ENCODE measurements around the gene C1orf122. TPM values are rescaled to one million over a fixed set of nuclear protein-coding genes. Genes with fewer than 3 reads are reported as not detected.
A peak's percentile ranks its signal among the peaks of the same experiment; 100 is the strongest.

Gene C1orf122
- 36.9 and 42.4 TPM in 2 replicates for total RNA-seq (2021; fragmentation: NEBNext Ultra II Directional; extraction: Animal tissue kit (Norgen Biotek cat#: 25700))
- 32.1 and 45.4 TPM in 2 replicates for polyA plus RNA-seq (2011; rRNA removed)
- polyA plus RNA-seq (2011; cell fraction: cytosol; rRNA removed): 34.5 TPM
- polyA plus RNA-seq (2011; cell fraction: nucleus; rRNA removed): 33.9 TPM
- polyA plus RNA-seq (2012, experiment 1 of 2): 11.0 to 23.8 TPM (median 22.6 TPM) in 4 replicates
- polyA plus RNA-seq (2012, experiment 2 of 2): 26.8 TPM
- polyA plus RNA-seq (2013, experiment 1 of 2): 32.6 TPM
- polyA plus RNA-seq (2013, experiment 2 of 2): 33.6 TPM
- polyA minus RNA-seq (2011; rRNA and poly(A)+ RNA removed): 6.8 and 7.2 TPM in 2 replicates
- polyA minus RNA-seq (2011; cell fraction: cytosol; rRNA and poly(A)+ RNA removed): 13.1 TPM
- 12.2 TPM for polyA minus RNA-seq (2011; cell fraction: nucleus; rRNA and poly(A)+ RNA removed)
- long read RNA-seq, experiment 1, transcript C1orf122-201 (3 exons, 973 nt): minor isoform, 7 of 69 reads
- long read RNA-seq, experiment 1, transcript C1orf122-202 (2 exons, 2,229 nt): minor isoform, 13 of 69 reads
- long read RNA-seq, experiment 1, transcript C1orf122-204 (3 exons, 1,234 nt): major isoform, 34 of 69 reads
- long read RNA-seq, experiment 1, partial matches to known transcripts: 2 of 69 reads
- long read RNA-seq, experiment 1, other reads (novel, unspliced or antisense): 13 of 69 reads
- long read RNA-seq, experiment 2: 0 reads

- Histone ChIP-seq H4K20me1 (replicated peaks in 1 of 2; ENCODE audit: control insufficient read depth in 1 of 2, insufficient read depth in 2 of 2, low read length in 2 of 2) (peaks cover 0 to 18% of the 10 kb centered on the region in 2 experiments), H3K4ac (replicated peaks; ENCODE audit: insufficient read length, low read depth, low read length) (peak within 1 kb of the TSS; percentile 97), H3K4me2 (ENCODE audit: insufficient read depth in 1 of 2, low read depth in 2 of 2, low read length in 2 of 2) (peak within 1 kb of the TSS; percentile 80 to 93), H3K27me3 (replicated peaks in 1 of 4; ENCODE audit: control insufficient read depth in 3 of 4, extremely low read depth in 1 of 4, insufficient read depth in 3 of 4, low read length in 3 of 4) (no peaks in the 10 kb centered on the region), H3K4me3 (ENCODE audit: extremely low read depth in 1 of 4, insufficient read depth in 2 of 4, low read depth in 3 of 4, low read length in 4 of 4) (peak within 1 kb of the TSS; percentile 81 to 97 (median 92)), H3K14ac (ENCODE audit: insufficient read length) (no peak within 1 kb of the TSS), H2BK20ac (ENCODE audit: low read length) (no peak within 1 kb of the TSS), H4K91ac (replicated peaks; ENCODE audit: insufficient read length, low read length) (peak within 1 kb of the TSS; percentile 83), H2AK5ac (ENCODE audit: low read depth, low read length) (no peak within 1 kb of the TSS; the same call in 1 of the 2 replicates), H2AFZ (ENCODE audit: low read length) (no peak within 1 kb of the TSS), H3K18ac (ENCODE audit: extremely low read depth, low read length) (no peak within 1 kb of the TSS; the same call in 1 of the 2 replicates), H3K23ac (ENCODE audit: insufficient read length) (no peak within 1 kb of the TSS), H2BK5ac (ENCODE audit: low read depth, low read length) (0 out of 2 replicates have a peak within 1 kb of the TSS, but pooled peaks have one; percentile 66), H4K8ac (ENCODE audit: extremely low read depth, insufficient read depth, low read length) (peak within 1 kb of the TSS; percentile 83), H2BK120ac (replicated peaks; ENCODE audit: low read depth, low read length) (no peak within 1 kb of the TSS), H3K9ac (replicated peaks in 1 of 4; ENCODE audit: extremely low read depth in 1 of 4, low read depth in 3 of 4, low read length in 3 of 4) (peak within 1 kb of the TSS; percentile 87 to 100 (median 89)), H3K4me1 (replicated peaks in 1 of 4; ENCODE audit: control insufficient read depth in 3 of 4, insufficient read depth in 4 of 4, low read length in 3 of 4) (peaks cover 4 to 14% (median 10%) of the 10 kb centered on the region in 4 experiments; a peak in 6 of 7 replicates), H3K23me2 (ENCODE audit: low read depth, low read length) (peaks cover 5% of the 10 kb centered on the region; the same call in 1 of the 2 replicates), H3K9me3 (ENCODE audit: insufficient read depth in 2 of 2, low read depth in 1 of 2, low read length in 1 of 2) (no peaks in the 10 kb centered on the region), H3K56ac (replicated peaks; ENCODE audit: insufficient read length, low read depth, low read length) (no peak within 1 kb of the TSS), H3K79me2 (ENCODE audit: control insufficient read depth in 1 of 2, insufficient read depth in 2 of 2, low read length in 2 of 2) (peaks cover 8 to 15% of the 10 kb centered on the region in 2 experiments), H3K79me1 (ENCODE audit: low read depth, low read length) (peaks cover 8% of the 10 kb centered on the region), H2BK15ac (ENCODE audit: low read length) (no peak within 1 kb of the TSS), H2BK12ac (ENCODE audit: low read depth, low read length) (no peak within 1 kb of the TSS), H3K36me3 (ENCODE audit: control insufficient read depth in 2 of 4, insufficient read depth in 4 of 4, low read length in 3 of 4) (peaks cover 23 to 44% (median 32%) of the 10 kb centered on the region in 4 experiments), H4K5ac (ENCODE audit: insufficient read length, low read depth, low read length) (no peak within 1 kb of the TSS), H3K27ac (ENCODE audit: low read depth, low read length) (peak within 1 kb of the TSS; percentile 87; the same call in 1 of the 2 replicates)
- DNase-seq (ENCODE audit: low read depth in 1 of 2, low spot score in 2 of 2) (peak; percentile 76 to 93), FAIRE-seq (no peak)
- CTCF ChIA-PET (ENCODE audit: partially characterized antibody): interaction anchor here (1.3 kb wide), 1 partner anchor 113 kb away, joined by 5 read pairs; no protein-coding TSS in a partner anchor
- 2% methylated on average over 48 of the region's 95 CpGs; no CpG with 5 or more reads in 1 of the 2 experiments for WGBS, 2 experiments (ENCODE audit: extremely low coverage in 1 of 2, insufficient coverage in 1 of 2, insufficient read length in 1 of 2, insufficient replicate concordance in 2 of 2, low coverage in 1 of 2, low lambda C conversion rate in 2 of 2, missing lambda C conversion rate in 1 of 2)
- POLR2A ChIA-PET (ENCODE audit: partially characterized antibody): interaction anchor here (0.6 to 3.5 kb wide), 29 partner anchors 9 to 263 kb away, joined by 3 to 26 read pairs (median 4); partner anchors contain the start of genes CDCA8, EPHA10, INPP5B and MANEAL
- TF ChIP-seq TEAD4 (IDR thresholded peaks at IDR 0.05; ENCODE audit: low read depth, low read length): 0 out of 2 replicates have a peak, but pooled peaks have one; percentile 32
- TF ChIP-seq SP1 (IDR thresholded peaks at IDR 0.05; ENCODE audit: low read depth, low read length): no peak
- TF ChIP-seq GABPA (IDR thresholded peaks at IDR 0.05; ENCODE audit: borderline replicate concordance, insufficient read depth, low read length): peak; percentile 92
- peak; percentile 77 for TF ChIP-seq TAF1 (IDR thresholded peaks at IDR 0.05; ENCODE audit: low read depth, low read length)
- no peak for TF ChIP-seq BACH1 (IDR thresholded peaks at IDR 0.05; ENCODE audit: low read length)
- no peak for TF ChIP-seq TAF7 (optimal IDR thresholded peaks at IDR 0.05; ENCODE audit: borderline replicate concordance, low read depth, low read length)
- peak; percentile 85 for TF ChIP-seq PHF8 (conservative IDR thresholded peaks at IDR 0.05; ENCODE audit: low read depth, low read length)
- TF ChIP-seq CBX8 (IDR thresholded peaks at IDR 0.05; ENCODE audit: borderline replicate concordance, low read depth, low read length): no peak
Measured at GRCh38 chr1:37807555-37808368, at the start of gene C1orf122, which contains the start of gene YRDC. Gene C1orf122 (plus strand): TSS chr1:37807790. CDS start chr1:37808405, 615 bp downstream. Gene YRDC (minus strand): TSS chr1:37808208. CDS start chr1:37808180, 28 bp downstream.
